GM12892 (cell line): Measurements from ENCODE around the gene VIL1.

Experiments
- POLR2A ChIP-seq: IDR thresholded peaks from 2 replicates; pipeline ENCODE4 v1.6.1; 2011; ENCODE audit warnings: low read depth, low read length, control low read depth
- POLR2AphosphoS5 ChIP-seq: IDR thresholded peaks from 2 replicates; pipeline ENCODE4 v1.6.1; 2011; ENCODE audit warnings: low read depth, low read length, control low read depth

DNA sequence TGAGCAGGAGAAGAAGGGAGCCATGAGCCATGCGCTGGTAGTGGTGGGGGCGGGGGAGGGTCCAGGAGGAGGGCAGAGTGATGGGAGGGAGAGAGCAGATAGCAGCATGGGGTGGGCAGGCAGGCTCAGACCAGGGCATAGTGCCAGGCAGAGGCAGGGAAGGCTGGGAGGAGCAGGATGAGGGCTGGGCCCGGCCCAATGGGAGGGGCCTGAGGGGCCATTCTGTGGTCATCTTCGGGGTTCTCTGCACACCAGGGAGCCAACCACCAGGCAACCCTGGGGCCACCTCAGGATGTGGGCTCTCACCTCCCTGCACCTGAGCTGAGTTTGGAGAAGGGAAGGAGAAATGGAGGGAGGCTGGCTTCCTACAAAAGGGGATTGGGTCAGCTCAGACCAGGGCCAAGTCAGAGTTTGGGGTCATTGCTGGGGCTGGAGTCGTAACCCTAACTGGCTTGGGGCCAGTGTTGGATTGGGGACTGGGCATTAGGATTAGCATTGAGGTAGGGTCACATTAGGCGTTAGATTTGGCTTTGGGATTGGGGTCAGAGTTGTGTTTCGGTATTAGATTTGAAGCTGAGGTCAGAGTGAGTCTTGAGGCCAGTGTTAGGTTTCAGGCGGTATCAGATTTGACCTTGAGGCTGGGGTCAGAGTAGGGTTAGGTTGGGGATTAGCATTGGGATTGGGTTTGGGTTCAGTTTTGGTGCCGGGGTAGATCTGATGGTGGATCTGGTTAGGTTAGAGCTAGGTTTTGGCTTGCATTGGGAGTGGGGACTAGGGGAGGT, 11.2 kb downstream of the VIL1 start:
- TF ChIP-seq POLR2A = no peak
- no peak for TF ChIP-seq POLR2AphosphoS5
